GM19043 (cell line): ENCODE results near the gene SPOCK1.

Experiments used
- ATAC-seq: cut with Tn5 transposase; IDR thresholded peaks from one replicate; pipeline ENCODE4 v1.9.1; 2021; ENCODE audit warnings: low read depth; ENCODE audit not compliant: unreplicated experiment

SPOCK1 gene

GRCh38 chr5:137370096-137371071 lies 128.7 kb downstream of the SPOCK1 start:
- no peak for ATAC-seq

GRCh38 chr5:137368651-137369050 lies 130.5 kb downstream of the SPOCK1 start:
- no peak for ATAC-seq

GRCh38 chr5:137367951-137368350 lies 131.2 kb downstream of the SPOCK1 start:
- ATAC-seq = no peak

- no peak for ATAC-seq
Observed at GRCh38 chr5:137366526-137366925, 132.6 kb downstream of the SPOCK1 start.

- ATAC-seq = no peak
Observed at GRCh38 chr5:137365126-137365865, 133.8 kb downstream of the SPOCK1 start.

- no peak for ATAC-seq
Observed at GRCh38 chr5:137361280-137361679, 137.8 kb downstream of the SPOCK1 start.

- ATAC-seq = no peak
Observed at GRCh38 chr5:137360607-137361006, 138.5 kb downstream of the SPOCK1 start.

- no peak for ATAC-seq
Observed at GRCh38 chr5:137359941-137360340, 139.2 kb downstream of the SPOCK1 start.

GRCh38 chr5:137357436-137357835 lies 141.7 kb downstream of the SPOCK1 start:
- no peak for ATAC-seq

- ATAC-seq = no peak
Observed at GRCh38 chr5:137356127-137356526, 143.0 kb downstream of the SPOCK1 start.

GRCh38 chr5:137355708-137356107 lies 143.4 kb downstream of the SPOCK1 start:
- ATAC-seq = no peak

- ATAC-seq = no peak
Observed at GRCh38 chr5:137352095-137352494, 147.0 kb downstream of the SPOCK1 start.

- no peak for ATAC-seq
Observed at GRCh38 chr5:137350791-137351190, 148.3 kb downstream of the SPOCK1 start.

- no peak for ATAC-seq
Observed at GRCh38 chr5:137348759-137349158, 150.4 kb downstream of the SPOCK1 start.

GRCh38 chr5:137347865-137348264 lies 151.3 kb downstream of the SPOCK1 start:
- no peak for ATAC-seq

- ATAC-seq = no peak
Observed at GRCh38 chr5:137346281-137346680, 152.8 kb downstream of the SPOCK1 start.

- no peak for ATAC-seq
Observed at GRCh38 chr5:137345396-137345795, 153.7 kb downstream of the SPOCK1 start.

GRCh38 chr5:137344723-137345322 lies 154.3 kb downstream of the SPOCK1 start:
- no peak for ATAC-seq

- no peak for ATAC-seq
Observed at GRCh38 chr5:137344021-137344420, 155.1 kb downstream of the SPOCK1 start.

GRCh38 chr5:137342764-137343163 lies 156.4 kb downstream of the SPOCK1 start:
- no peak for ATAC-seq

GRCh38 chr5:137341831-137342230 lies 157.3 kb downstream of the SPOCK1 start:
- ATAC-seq = no peak
